HepG2 (cell line): ENCODE data around the gene UGT2B11. TPM values are rescaled to one million over a fixed set of nuclear protein-coding genes. Genes with fewer than 3 reads are reported as not detected.

Source experiments
- ATAC-seq: fragments of 200-7000 bp; cut with Tn5 transposase; 3 replicates; pipeline ENCODE4 v1.9.1; 2020; ENCODE audit warnings: mild to moderate bottlenecking, moderate library complexity
- Bru-seq: library from RNA; stranded (reverse); fragments of 400-500 nt; gene quantifications from one replicate; lab custom pipeline; 2021; lab: Mats Ljungman, UMichigan
- BruChase-seq, 2 experiments: library from RNA; stranded (reverse); fragments of 400-500 nt; gene quantifications; one replicate each; lab custom pipeline; 2021; lab: Mats Ljungman, UMichigan
- BruUV-seq: library from RNA; stranded (reverse); fragments of 400-500 nt; replicated peaks from 2 replicates; lab custom pipeline; 2021; lab: Mats Ljungman, UMichigan
- CTCF ChIA-PET: fragments of 300-600 bp; formaldehyde crosslinking; extraction: SDS; loops from one replicate; lab custom pipeline; 2021; ENCODE audit warnings: low total read pairs, inconsistent platforms, low intra/inter-chr PET ratio; lab: Yijun Ruan, JAX
- POLR2A ChIA-PET: fragments of 350-600 bp; sonication (Branson Sonifier 250); formaldehyde crosslinking; loops from one replicate; lab custom pipeline; 2020; ENCODE audit warnings: antibody characterized with exemption, inconsistent platforms; lab: Yijun Ruan, JAX
- DNase-seq: peaks from one replicate; pipeline ENCODE4 v3.0.0-alpha.2; 2015; ENCODE audit warnings: low spot score
- FAIRE-seq: peaks from 3 replicates; lab custom pipeline; 2011; peaks lifted over from hg19 to GRCh38; lab: Jason Lieb, UNC
- H2AFZ ChIP-seq: one replicate; pipeline ENCODE4 v1.6.1; 2011; ENCODE audit warnings: low read length, inconsistent platforms
- H3K27ac ChIP-seq: fragments of 300-600 bp; 3 replicates; pipeline ENCODE4 v1.8.0; 2011; ENCODE audit warnings: mixed run types, mild to moderate bottlenecking, mixed read lengths, low read length, inconsistent platforms; ENCODE audit not compliant: insufficient read depth; ENCODE audit errors: extremely low read length
- H3K27me3 ChIP-seq, 2 experiments: fragments of 200-600 bp in 1 of 2; 2 replicates in 1 of 2; 3 replicates in 1 of 2; pipeline versions ENCODE4 v1.6.0 to v1.8.0; 2011; ENCODE audit warnings: low read length in 2 of 2, mild to moderate bottlenecking in 2 of 2, moderate library complexity in 2 of 2, inconsistent platforms in 1 of 2; ENCODE audit not compliant: insufficient read depth in 2 of 2, control insufficient read depth in 1 of 2
- H3K36me3 ChIP-seq, 2 experiments: fragments of 200-600 bp in 1 of 2; replicated peaks in 1 of 2; 2 replicates in 1 of 2; 3 replicates in 1 of 2; pipeline versions ENCODE4 v1.5.1 to v1.8.0; 2011; ENCODE audit warnings: low read length in 2 of 2, inconsistent platforms in 1 of 2; ENCODE audit not compliant: insufficient read depth in 2 of 2, control insufficient read depth in 1 of 2
- H3K4me1 ChIP-seq: 2 replicates; pipeline ENCODE4 v1.5.1; 2012; ENCODE audit warnings: low read length, inconsistent platforms; ENCODE audit not compliant: insufficient read depth
- H3K4me2 ChIP-seq: 2 replicates; pipeline ENCODE4 v1.6.0; 2011; ENCODE audit warnings: low read depth, low read length, inconsistent platforms
- H3K4me3 ChIP-seq, 3 experiments: fragments of 200-600 bp in 1 of 3; sonication (generic), shearing (Covaris generic) in 1 of 3; replicated peaks in 1 of 3; 2 replicates each; pipeline ENCODE4 v1.5.1; 2011 to 2016; ENCODE audit warnings: low read length in 3 of 3, inconsistent platforms in 2 of 3, low read depth in 2 of 3, mild to moderate bottlenecking in 2 of 3, control low read depth in 1 of 3, mixed read lengths in 1 of 3; ENCODE audit not compliant: insufficient read depth in 1 of 3
- H3K79me2 ChIP-seq: one replicate; pipeline ENCODE4 v1.6.1; 2011; ENCODE audit warnings: low read length, inconsistent platforms; ENCODE audit not compliant: insufficient read depth
- H3K9ac ChIP-seq: 2 replicates; pipeline ENCODE4 v1.6.0; 2011; ENCODE audit warnings: mild to moderate bottlenecking, low read depth, low read length, inconsistent platforms; ENCODE audit not compliant: insufficient read depth
- H3K9me3 ChIP-seq: 2 replicates; pipeline ENCODE4 v1.5.1; 2012; ENCODE audit warnings: mild to moderate bottlenecking, low read length
- H4K20me1 ChIP-seq: 2 replicates; pipeline ENCODE4 v1.6.0; 2011; ENCODE audit warnings: inconsistent platforms, mild to moderate bottlenecking, low read length, moderate library complexity; ENCODE audit not compliant: insufficient read depth
- CENPX ChIP-seq: sonication (generic); formaldehyde crosslinking; IDR thresholded peaks from 2 replicates; pipeline ENCODE4 v1.9.0; 2021; ENCODE audit warnings: mild to moderate bottlenecking, missing genetic modification reagents, moderate library complexity
- EZH2 ChIP-seq: conservative IDR thresholded peaks from 2 replicates; pipeline ENCODE4 v1.6.1; 2012; ENCODE audit warnings: mild to moderate bottlenecking, low read depth, low read length, moderate library complexity
- FOXO4 ChIP-seq: sonication (generic); formaldehyde crosslinking; conservative IDR thresholded peaks from 2 replicates; pipeline ENCODE4 v1.8.1; 2023; ENCODE audit warnings: missing genetic modification reagents
- GATAD2A ChIP-seq: IDR thresholded peaks from 2 replicates; pipeline ENCODE4 v1.6.1; 2016
- IRF1 ChIP-seq: sonication (generic); formaldehyde crosslinking; IDR thresholded peaks from 2 replicates; pipeline ENCODE4 v1.4.0; 2020; ENCODE audit warnings: low read depth, mild to moderate bottlenecking, missing genetic modification reagents
- LCORL ChIP-seq, 2 experiments: fragments of 450-650 bp in 1 of 2; sonication (generic) in 1 of 2; formaldehyde crosslinking in 1 of 2; IDR thresholded peaks; 2 replicates each; pipeline versions ENCODE4 v1.5.0 to v1.6.1; 2017 to 2020; ENCODE audit warnings: antibody characterized with exemption in 1 of 2, missing genetic modification reagents in 1 of 2
- MIXL1 ChIP-seq: IDR thresholded peaks from 2 replicates; pipeline ENCODE4 v1.6.1; 2016
- MYPOP ChIP-seq: sonication (generic); formaldehyde crosslinking; IDR thresholded peaks from 2 replicates; pipeline ENCODE4 v1.8.1; 2023; ENCODE audit warnings: mild to moderate bottlenecking, moderate library complexity, missing genetic modification reagents
- PBX2 ChIP-seq: IDR thresholded peaks from 2 replicates; pipeline ENCODE4 v1.6.1; 2016; ENCODE audit warnings: control low read depth
- RFX3 ChIP-seq: IDR thresholded peaks from 2 replicates; pipeline ENCODE4 v1.6.1; 2016; ENCODE audit warnings: missing biosample characterization, missing genetic modification reagents
- SIX4 ChIP-seq: sonication (generic); formaldehyde crosslinking; IDR thresholded peaks from 2 replicates; pipeline ENCODE4 v1.4.0; 2020; ENCODE audit warnings: missing genetic modification reagents
- SMAD1 ChIP-seq: sonication (generic); formaldehyde crosslinking; IDR thresholded peaks from 2 replicates; pipeline ENCODE4 v1.4.0; 2020; ENCODE audit warnings: missing genetic modification reagents, low read depth, mild to moderate bottlenecking, borderline replicate concordance
- SPEN ChIP-seq: sonication (generic); formaldehyde crosslinking; IDR thresholded peaks from 2 replicates; pipeline ENCODE4 v1.5.1; 2020; ENCODE audit warnings: low read depth, mild to moderate bottlenecking, missing genetic modification reagents
- ZFP82 ChIP-seq: sonication (generic); formaldehyde crosslinking; IDR thresholded peaks from 2 replicates; pipeline ENCODE4 v1.5.1; 2020; ENCODE audit warnings: mild to moderate bottlenecking, missing genetic modification reagents, borderline replicate concordance
- ZNF234 ChIP-seq: sonication (generic); formaldehyde crosslinking; conservative IDR thresholded peaks from 2 replicates; pipeline ENCODE4 v1.5.1; 2020; ENCODE audit warnings: mild to moderate bottlenecking, missing genetic modification reagents
- ZNF781 ChIP-seq: sonication (generic); formaldehyde crosslinking; IDR thresholded peaks from 2 replicates; pipeline ENCODE4 v1.5.1; 2020; ENCODE audit warnings: borderline replicate concordance, mild to moderate bottlenecking, missing genetic modification reagents; ENCODE audit errors: not compliant biosample characterization
- WGBS: methylation state at CpG from one replicate; pipeline ENCODE4 v1.1.6; 2017; ENCODE audit warnings: low lambda C conversion rate; 5-methylcytosine and 5-hydroxymethylcytosine counted together
- in situ Hi-C: cut with HindIII; loops from 2 replicates; pipeline ENCODE4 v1.10.0; 2017; ENCODE audit warnings: low pct_unique_long_range_greater_than_20kb; ENCODE audit not compliant: extremely low pct_ligation_motif_present
- intact Hi-C: fragments of 100-400 bp; cut with micrococcal nuclease; formaldehyde crosslinking; loops from one replicate; pipeline ENCODE4 v1.10.0; 2022; ENCODE audit not compliant: unreplicated experiment
- long read RNA-seq, 2 experiments: library from RNA in 1 of 2; library from polyadenylated mRNA in 1 of 2; stranded (forward) in 1 of 2; unstranded in 1 of 2; transcript quantifications; one replicate each; pipeline ENCODE4 v2.0.0, GENCODE V29; 2019 to 2022
- polyA minus RNA-seq, 3 experiments: library from RNA; depleted of rRNA, polyadenylated mRNA; stranded (reverse); fragments of >200 nt; gene quantifications; 2 replicates each; pipeline ENCODE4 v1.2.3, GENCODE V29; 2011; ENCODE audit warnings: low replicate concordance in 1 of 3
- polyA plus RNA-seq, 8 experiments: library from polyadenylated mRNA; depleted of rRNA in 3 of 8; stranded (reverse) in 7 of 8; unstranded in 1 of 8; fragments of >200 nt; fragmentation: Illumina TruSeq in 4 of 8; extraction: Trizol in 4 of 8; gene quantifications; 2 replicates each; pipeline versions ENCODE4 v1.2.1 to v1.2.3, GENCODE V29; 2011 to 2016; ENCODE audit warnings: low read depth in 4 of 8, missing spikeins in 1 of 8, mixed read lengths in 1 of 8; ENCODE audit not compliant: insufficient read depth in 1 of 8
- total RNA-seq, 5 experiments: library from RNA; depleted of rRNA; stranded (reverse); fragments of >200 nt; fragmentation: Illumina TruSeq; extraction: Trizol; gene quantifications; 2 replicates each; pipeline ENCODE4 v1.2.3, GENCODE V29; 2016; ENCODE audit warnings: low read depth in 1 of 5

UGT2B11 gene
- total RNA-seq (2016; rRNA removed; fragmentation: Illumina TruSeq; extraction: Trizol) (1.2 and 2.1 TPM in 2 replicates), polyA plus RNA-seq (2011; rRNA removed) (1.4 and 3.4 TPM in 2 replicates), polyA minus RNA-seq (2011; rRNA and poly(A)+ RNA removed; ENCODE audit: low replicate concordance) (0.42 TPM in 1 of 2 replicates, not detected in the other), Bru-seq, nascent RNA (percentile 31 among the genes with signal in this experiment), BruChase-seq, experiment 1, labeled RNA remaining after a 6-hour chase (percentile 29 among the genes with signal in this experiment), BruChase-seq, experiment 2, labeled RNA remaining after a 2-hour chase (percentile 25 among the genes with signal in this experiment)
- total RNA-seq (2016; cell fraction: cytosol; rRNA removed; fragmentation: Illumina TruSeq; extraction: Trizol; ENCODE audit: low read depth), result 0.62 TPM in 1 of 2 replicates, not detected in the other
- total RNA-seq (2016; cell fraction: insoluble cytoplasmic fraction; rRNA removed; fragmentation: Illumina TruSeq; extraction: Trizol), result 1.2 and 2.2 TPM in 2 replicates
- total RNA-seq (2016; cell fraction: membrane; rRNA removed; fragmentation: Illumina TruSeq; extraction: Trizol), result 0.37 and 0.38 TPM in 2 replicates
- total RNA-seq (2016; cell fraction: nucleus; rRNA removed; fragmentation: Illumina TruSeq; extraction: Trizol), result 2.3 and 2.6 TPM in 2 replicates
- polyA plus RNA-seq (2011; cell fraction: cytosol; rRNA removed), result 0.47 and 2.7 TPM in 2 replicates
- 0.11 and 1.5 TPM in 2 replicates for polyA plus RNA-seq (2011; cell fraction: nucleus; rRNA removed)
- 1.4 and 1.5 TPM in 2 replicates for polyA plus RNA-seq (2012)
- 0.11 and 0.20 TPM in 2 replicates for polyA plus RNA-seq (2016; cell fraction: cytosol; fragmentation: Illumina TruSeq; extraction: Trizol; ENCODE audit: low read depth)
- polyA plus RNA-seq (2016; cell fraction: insoluble cytoplasmic fraction; fragmentation: Illumina TruSeq; extraction: Trizol; ENCODE audit: low read depth), result 0.50 and 1.0 TPM in 2 replicates
- polyA plus RNA-seq (2016; cell fraction: membrane; fragmentation: Illumina TruSeq; extraction: Trizol; ENCODE audit: low read depth), result 0.35 and 0.39 TPM in 2 replicates
- polyA plus RNA-seq (2016; cell fraction: nucleus; fragmentation: Illumina TruSeq; extraction: Trizol; ENCODE audit: insufficient read depth, low read depth), result 2.0 and 2.7 TPM in 2 replicates
- polyA minus RNA-seq (2011; cell fraction: cytosol; rRNA and poly(A)+ RNA removed), result 0.53 and 1.8 TPM in 2 replicates
- 1.4 and 4.4 TPM in 2 replicates for polyA minus RNA-seq (2011; cell fraction: nucleus; rRNA and poly(A)+ RNA removed)
- long read RNA-seq, experiment 1, transcript UGT2B11-201 (6 exons, 2,088 nt), result major isoform, 11 of 12 reads
- long read RNA-seq, experiment 1, partial matches to known transcripts, result 1 of 12 reads
- long read RNA-seq, experiment 1, other reads (novel, unspliced or antisense), result 0 of 12 reads
- long read RNA-seq, experiment 2, partial matches to known transcripts, result 0 of 4 reads
- long read RNA-seq, experiment 2, other reads (novel, unspliced or antisense), result 3 of 4 reads

- no peaks in the 10 kb centered on the region for H3K9me3 ChIP-seq
- in situ Hi-C loops (no loop called here), intact Hi-C loops (no loop called here)
- no peak within 1 kb of the TSS for H3K9ac ChIP-seq
- 1% methylated on average over 3 of the region's 3 CpGs for WGBS
- DNase-seq, result no peak
- no peak within 1 kb of the TSS for H3K4me2 ChIP-seq
- no peaks in the 10 kb centered on the region for H3K27me3 ChIP-seq
- ChIA-PET CTCF (no interaction called here), POLR2A (no interaction called here)
- no TSS peak for BruUV-seq
- no peaks in the 10 kb centered on the region for H3K36me3 ChIP-seq
- no peak within 1 kb of the TSS for H2AFZ ChIP-seq
- no peaks in the 10 kb centered on the region for H3K79me2 ChIP-seq
- no peak within 1 kb of the TSS for H3K4me3 ChIP-seq
- no peak for FAIRE-seq
- no peaks in the 10 kb centered on the region for H3K4me1 ChIP-seq
- ATAC-seq, result no peak
- no peak within 1 kb of the TSS for H3K27ac ChIP-seq
- H4K20me1 ChIP-seq, result no peaks in the 10 kb centered on the region
- TF ChIP-seq RFX3 (no peak), SIX4 (CRISPR knock-in tag) (no peak), MYPOP (no peak), LCORL (IDR thresholded peaks at IDR 0.05) (no peak), LCORL (CRISPR knock-in tag; IDR thresholded peaks at IDR 0.05) (no peak), FOXO4 (no peak), ZFP82 (CRISPR knock-in tag) (no peak), PBX2 (0 out of 2 replicates have a peak, but pooled peaks have one; percentile 27), EZH2 (no peak), MIXL1 (CRISPR knock-in tag) (peak; percentile 29; the same call in 1 of the 2 replicates), IRF1 (CRISPR knock-in tag) (no peak), SMAD1 (no peak), CENPX (CRISPR knock-in tag) (no peak), SPEN (CRISPR knock-in tag) (no peak), ZNF781 (CRISPR knock-in tag) (no peak), GATAD2A (CRISPR knock-in tag) (peak; percentile 44; the same call in 1 of the 2 replicates), ZNF234 (CRISPR knock-in tag) (no peak)
Observed at GRCh38 chr4:69214716-69215115, at the start of gene UGT2B11. Gene UGT2B11 (minus strand): TSS chr4:69214748. CDS start chr4:69214722, 26 bp downstream.
